Measurements from ENCODE around the gene IRAK4. TPM values are rescaled to one million over a fixed set of nuclear protein-coding genes. Genes with fewer than 3 reads are reported as not detected.
A peak's percentile ranks its signal among the peaks of the same experiment; 100 is the strongest.

Gene IRAK4
- total RNA-seq, 1 donor, result 49.8 TPM

GRCh38 chr12:43805860-43806736 lies 47.3 kb downstream of the IRAK4 start, which contains the start of gene TWF1:
TSS of gene TWF1 (minus strand) at chr12:43806317. CDS start at chr12:43806245, 72 bp downstream.
- H3K9me3 ChIP-seq (ENCODE audit: low read depth, low read length), result no peaks in the 10 kb centered on the region
- H3K4me1 ChIP-seq (ENCODE audit: insufficient read depth, low read length), result peaks cover 14% of the 10 kb centered on the region
- peak within 1 kb of the TSS; percentile 80 for H3K4me3 ChIP-seq (ENCODE audit: low read length)
- peaks cover 2% of the 10 kb centered on the region for H3K27me3 ChIP-seq (ENCODE audit: insufficient read depth, low read length)

GRCh38 chr12:43806737-43807072 lies 48.0 kb downstream of the IRAK4 start:
- Histone ChIP-seq H3K9me3 (ENCODE audit: low read depth, low read length) (no peaks in the 10 kb centered on the region), H3K4me1 (ENCODE audit: insufficient read depth, low read length) (peaks cover 14% of the 10 kb centered on the region), H3K27me3 (ENCODE audit: insufficient read depth, low read length) (peaks cover 2% of the 10 kb centered on the region), H3K4me3 (ENCODE audit: low read length) (peak overlapping the region; percentile 80)

- Histone ChIP-seq H3K4me1 (ENCODE audit: insufficient read depth, low read length) (peaks cover 14% of the 10 kb centered on the region), H3K9me3 (ENCODE audit: low read depth, low read length) (no peaks in the 10 kb centered on the region), H3K27me3 (ENCODE audit: insufficient read depth, low read length) (peaks cover 2% of the 10 kb centered on the region), H3K4me3 (ENCODE audit: low read length) (no peak overlapping the region)
Measured at GRCh38 chr12:43807386-43807785, 48.6 kb downstream of the IRAK4 start.

- H3K4me1 ChIP-seq (ENCODE audit: insufficient read depth, low read length), result peaks cover 4% of the 10 kb centered on the region
- no peaks in the 10 kb centered on the region for H3K9me3 ChIP-seq (ENCODE audit: low read depth, low read length)
- peaks cover 2% of the 10 kb centered on the region for H3K27me3 ChIP-seq (ENCODE audit: insufficient read depth, low read length)
- no peak overlapping the region for H3K4me3 ChIP-seq (ENCODE audit: low read length)
Measured at GRCh38 chr12:43812057-43812456, 53.3 kb downstream of the IRAK4 start.

- no peaks in the 10 kb centered on the region for H3K4me1 ChIP-seq (ENCODE audit: insufficient read depth, low read length)
- peaks cover 2% of the 10 kb centered on the region for H3K27me3 ChIP-seq (ENCODE audit: insufficient read depth, low read length)
- no peaks in the 10 kb centered on the region for H3K9me3 ChIP-seq (ENCODE audit: low read depth, low read length)
- H3K4me3 ChIP-seq (ENCODE audit: low read length), result no peak overlapping the region
Measured at GRCh38 chr12:43812926-43813325, 54.2 kb downstream of the IRAK4 start.

- Histone ChIP-seq H3K27me3 (ENCODE audit: insufficient read depth, low read length) (peaks cover 1% of the 10 kb centered on the region), H3K4me3 (ENCODE audit: low read length) (no peak overlapping the region), H3K4me1 (ENCODE audit: insufficient read depth, low read length) (no peaks in the 10 kb centered on the region), H3K9me3 (ENCODE audit: low read depth, low read length) (no peaks in the 10 kb centered on the region)
Measured at GRCh38 chr12:43815416-43815815, 56.7 kb downstream of the IRAK4 start.

- Histone ChIP-seq H3K9me3 (ENCODE audit: low read depth, low read length) (no peaks in the 10 kb centered on the region), H3K27me3 (ENCODE audit: insufficient read depth, low read length) (no peaks in the 10 kb centered on the region), H3K4me1 (ENCODE audit: insufficient read depth, low read length) (no peaks in the 10 kb centered on the region), H3K4me3 (ENCODE audit: low read length) (no peak overlapping the region)
Measured at GRCh38 chr12:43816168-43816567, 57.4 kb downstream of the IRAK4 start.

GRCh38 chr12:43824207-43824775 lies 65.5 kb downstream of the IRAK4 start:
- no peaks in the 10 kb centered on the region for H3K4me1 ChIP-seq (ENCODE audit: insufficient read depth, low read length)
- no peak overlapping the region for H3K4me3 ChIP-seq (ENCODE audit: low read length)
- no peaks in the 10 kb centered on the region for H3K9me3 ChIP-seq (ENCODE audit: low read depth, low read length)
- H3K27me3 ChIP-seq (ENCODE audit: insufficient read depth, low read length), result peaks cover 2% of the 10 kb centered on the region

GRCh38 chr12:43826681-43827080 lies 67.9 kb downstream of the IRAK4 start:
- no peaks in the 10 kb centered on the region for H3K9me3 ChIP-seq (ENCODE audit: low read depth, low read length)

GRCh38 chr12:43827093-43827492 lies 68.3 kb downstream of the IRAK4 start:
- no peak overlapping the region for H3K4me3 ChIP-seq (ENCODE audit: low read length)
- H3K9me3 ChIP-seq (ENCODE audit: low read depth, low read length), result no peaks in the 10 kb centered on the region
- peaks cover 3% of the 10 kb centered on the region for H3K27me3 ChIP-seq (ENCODE audit: insufficient read depth, low read length)

More at GRCh38 chr12:43826681-43827080, 67.9 kb downstream of the IRAK4 start:
- Histone ChIP-seq H3K4me1 (ENCODE audit: insufficient read depth, low read length) (peaks cover 3% of the 10 kb centered on the region), H3K27me3 (ENCODE audit: insufficient read depth, low read length) (peaks cover 3% of the 10 kb centered on the region), H3K4me3 (ENCODE audit: low read length) (no peak overlapping the region)

GRCh38 chr12:43832463-43833168 lies 73.9 kb downstream of the IRAK4 start:
- Histone ChIP-seq H3K4me1 (ENCODE audit: insufficient read depth, low read length) (peaks cover 30% of the 10 kb centered on the region), H3K4me3 (ENCODE audit: low read length) (no peak overlapping the region), H3K9me3 (ENCODE audit: low read depth, low read length) (no peaks in the 10 kb centered on the region), H3K27me3 (ENCODE audit: insufficient read depth, low read length) (peaks cover 17% of the 10 kb centered on the region)

More at GRCh38 chr12:43827093-43827492, 68.3 kb downstream of the IRAK4 start:
- peaks cover 7% of the 10 kb centered on the region for H3K4me1 ChIP-seq (ENCODE audit: insufficient read depth, low read length)

GRCh38 chr12:43835264-43835655 lies 76.5 kb downstream of the IRAK4 start:
- Histone ChIP-seq H3K4me3 (ENCODE audit: low read length) (peak overlapping the region; percentile 57), H3K4me1 (ENCODE audit: insufficient read depth, low read length) (peaks cover 30% of the 10 kb centered on the region), H3K27me3 (ENCODE audit: insufficient read depth, low read length) (peaks cover 14% of the 10 kb centered on the region), H3K9me3 (ENCODE audit: low read depth, low read length) (no peaks in the 10 kb centered on the region)

- H3K4me1 ChIP-seq (ENCODE audit: insufficient read depth, low read length), result peaks cover 30% of the 10 kb centered on the region
- no peaks in the 10 kb centered on the region for H3K9me3 ChIP-seq (ENCODE audit: low read depth, low read length)
- H3K4me3 ChIP-seq (ENCODE audit: low read length), result peak within 1 kb of the TSS; percentile 57
- peaks cover 14% of the 10 kb centered on the region for H3K27me3 ChIP-seq (ENCODE audit: insufficient read depth, low read length)
Measured at GRCh38 chr12:43835656-43836474, 77.1 kb downstream of the IRAK4 start, which contains the start of gene TMEM117. TSS of gene TMEM117 (plus strand) at chr12:43836081.

- H3K4me1 ChIP-seq (ENCODE audit: insufficient read depth, low read length), result peaks cover 29% of the 10 kb centered on the region
- H3K27me3 ChIP-seq (ENCODE audit: insufficient read depth, low read length), result peaks cover 14% of the 10 kb centered on the region
- H3K9me3 ChIP-seq (ENCODE audit: low read depth, low read length), result no peaks in the 10 kb centered on the region
- H3K4me3 ChIP-seq (ENCODE audit: low read length), result peak overlapping the region; percentile 57
Measured at GRCh38 chr12:43836475-43836989, 77.8 kb downstream of the IRAK4 start.
